ENCODE measurements around the gene P2RX7.

DNA sequence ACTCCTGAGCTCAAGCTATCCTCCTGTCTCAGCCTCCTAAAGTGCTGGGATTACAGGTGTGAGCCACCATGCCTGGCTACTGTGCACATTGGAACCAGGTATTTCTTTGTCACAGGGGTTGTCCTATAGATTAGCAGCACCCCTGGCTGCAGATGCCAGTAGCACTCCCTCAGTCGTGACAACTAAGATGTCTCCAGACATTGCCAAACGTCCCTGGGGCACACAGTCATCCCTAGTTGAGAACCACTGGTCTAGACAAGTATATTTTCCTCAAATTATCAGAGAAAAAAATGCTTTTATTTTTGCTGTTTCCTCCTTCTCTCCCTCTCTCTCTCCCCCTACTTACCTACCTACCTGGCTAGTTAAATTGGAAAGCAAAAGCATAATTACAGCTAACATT is 17.9 kb upstream of the P2RX7 start:
- TF ChIP-seq, protein P1, sequence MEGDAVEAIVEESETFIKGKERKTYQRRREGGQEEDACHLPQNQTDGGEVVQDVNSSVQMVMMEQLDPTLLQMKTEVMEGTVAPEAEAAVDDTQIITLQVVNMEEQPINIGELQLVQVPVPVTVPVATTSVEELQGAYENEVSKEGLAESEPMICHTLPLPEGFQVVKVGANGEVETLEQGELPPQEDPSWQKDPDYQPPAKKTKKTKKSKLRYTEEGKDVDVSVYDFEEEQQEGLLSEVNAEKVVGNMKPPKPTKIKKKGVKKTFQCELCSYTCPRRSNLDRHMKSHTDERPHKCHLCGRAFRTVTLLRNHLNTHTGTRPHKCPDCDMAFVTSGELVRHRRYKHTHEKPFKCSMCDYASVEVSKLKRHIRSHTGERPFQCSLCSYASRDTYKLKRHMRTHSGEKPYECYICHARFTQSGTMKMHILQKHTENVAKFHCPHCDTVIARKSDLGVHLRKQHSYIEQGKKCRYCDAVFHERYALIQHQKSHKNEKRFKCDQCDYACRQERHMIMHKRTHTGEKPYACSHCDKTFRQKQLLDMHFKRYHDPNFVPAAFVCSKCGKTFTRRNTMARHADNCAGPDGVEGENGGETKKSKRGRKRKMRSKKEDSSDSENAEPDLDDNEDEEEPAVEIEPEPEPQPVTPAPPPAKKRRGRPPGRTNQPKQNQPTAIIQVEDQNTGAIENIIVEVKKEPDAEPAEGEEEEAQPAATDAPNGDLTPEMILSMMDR (IDR thresholded peaks at IDR 0.05; ENCODE audit: borderline replicate concordance, extremely low read depth, low read length, poor library complexity, severe bottlenecking), result no peak
- TF ChIP-seq EZH2 (IDR thresholded peaks at IDR 0.05; ENCODE audit: borderline replicate concordance, low read depth, low read length, severe bottlenecking), result no peak

Data from DND-41 (cell line).